ENCODE measurements around the gene ELMOD3.
"Not testable (repeated sequence)": the region's sequence is repeated elsewhere in the genome, so short reads cannot be mapped to it uniquely, and the experiment has no call there.

Gene ELMOD3

DNA sequence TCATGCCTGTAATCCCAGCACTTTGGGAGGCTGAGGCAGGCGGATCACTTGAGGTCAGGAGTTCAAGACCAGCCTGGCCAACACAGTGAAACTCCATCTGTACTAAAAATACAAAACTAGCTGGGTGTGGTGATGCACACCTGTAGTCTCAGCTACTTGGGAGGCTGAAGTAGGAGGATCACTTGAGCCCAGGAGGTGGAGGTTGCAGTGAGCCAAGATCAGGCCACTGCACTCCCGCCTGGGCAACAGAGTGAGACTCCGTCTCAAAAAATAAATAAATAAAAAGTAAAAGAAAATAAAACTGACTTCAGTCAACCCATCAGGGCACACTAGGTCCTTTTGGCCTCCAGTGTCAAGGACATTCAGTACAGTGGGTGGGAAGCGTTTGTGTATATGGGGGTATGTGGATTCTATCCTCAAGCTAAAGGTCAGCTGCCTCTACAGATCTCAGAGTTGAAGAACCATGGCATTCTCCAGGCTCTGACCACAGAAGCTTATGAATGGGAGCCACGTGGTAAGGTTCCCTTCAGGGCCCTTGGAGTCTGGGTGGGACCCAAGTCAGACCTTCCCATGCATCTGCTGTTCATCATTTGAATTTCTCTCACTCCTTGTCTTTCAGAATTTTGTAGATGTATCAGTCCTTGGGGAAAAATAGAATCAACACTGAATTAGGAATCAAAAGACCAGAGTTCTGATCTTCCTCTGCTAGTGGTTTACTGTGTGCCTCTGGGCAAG lies 8.3 kb downstream of the ELMOD3 start:
- not testable (repeated sequence) for H3K9ac ChIP-seq (ENCODE audit: low read length); H3K27me3 ChIP-seq (ENCODE audit: control insufficient read depth, insufficient read depth, low read length); H3K4me1 ChIP-seq (ENCODE audit: control insufficient read depth, insufficient read depth, low read length); H3K4me3 ChIP-seq (ENCODE audit: low read length); H3K36me3 ChIP-seq (ENCODE audit: control insufficient read depth, insufficient read depth, low read length); H3K27ac ChIP-seq (ENCODE audit: low read depth, low read length)

GRCh38 chr2:85367180-85367579 lies 12.6 kb downstream of the ELMOD3 start:
- H3K27ac ChIP-seq (ENCODE audit: low read depth, low read length), result no peak overlapping the region
- H3K4me3 ChIP-seq (ENCODE audit: low read length), result no peak overlapping the region
- H3K9ac ChIP-seq (ENCODE audit: low read length), result no peak overlapping the region
- no peaks in the 10 kb centered on the region for H3K4me1 ChIP-seq (ENCODE audit: control insufficient read depth, insufficient read depth, low read length)
- H3K27me3 ChIP-seq (ENCODE audit: control insufficient read depth, insufficient read depth, low read length), result no peaks in the 10 kb centered on the region
- peaks cover 2% of the 10 kb centered on the region for H3K36me3 ChIP-seq (ENCODE audit: control insufficient read depth, insufficient read depth, low read length)

DNA sequence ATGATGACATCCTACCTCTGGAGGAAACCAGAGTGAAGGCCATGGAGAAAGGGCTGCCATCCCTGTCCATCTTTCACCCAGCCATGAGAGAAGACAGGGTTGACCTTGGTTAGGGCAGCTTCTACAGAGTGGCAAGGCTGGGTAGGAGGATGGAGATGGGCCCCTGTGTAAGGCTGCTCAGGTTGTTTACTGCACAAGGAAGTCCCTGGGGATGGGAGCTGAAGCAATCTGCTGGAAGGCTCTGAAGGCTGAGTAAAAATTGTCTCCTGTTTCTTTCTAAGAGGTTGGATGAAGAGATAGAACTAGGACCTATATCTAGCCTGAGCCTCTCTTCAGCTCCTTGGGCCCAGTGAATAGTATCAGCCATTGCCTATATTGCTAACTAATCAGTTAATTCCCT lies 14.4 kb downstream of the ELMOD3 start:
- no peaks in the 10 kb centered on the region for H3K36me3 ChIP-seq (ENCODE audit: control insufficient read depth, insufficient read depth, low read length)

DNA sequence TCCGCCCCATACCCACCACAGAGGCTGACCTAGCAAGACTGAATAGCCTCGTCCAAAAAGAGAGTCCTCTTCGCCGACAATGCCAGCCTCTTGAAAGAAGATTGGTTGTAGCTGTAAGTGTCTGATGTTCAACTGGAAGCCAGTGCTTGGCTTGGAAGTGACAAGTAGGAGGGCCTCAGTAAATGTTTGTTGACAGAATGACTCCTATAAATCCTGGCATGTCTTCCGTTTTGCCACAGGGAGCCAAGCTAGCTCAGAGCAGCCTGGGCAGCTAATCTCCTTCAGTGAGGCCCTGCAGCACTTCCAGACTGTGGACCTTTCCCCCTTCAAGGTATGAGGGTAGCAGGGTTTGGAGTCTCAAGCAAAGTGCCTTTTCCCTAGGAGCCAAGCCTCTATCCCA lies 14.9 kb downstream of the ELMOD3 start:
- no peak overlapping the region for H3K9ac ChIP-seq (ENCODE audit: low read length)
- no peak overlapping the region for H3K4me3 ChIP-seq (ENCODE audit: low read length)
- no peaks in the 10 kb centered on the region for H3K27me3 ChIP-seq (ENCODE audit: control insufficient read depth, insufficient read depth, low read length)
- no peaks in the 10 kb centered on the region for H3K4me1 ChIP-seq (ENCODE audit: control insufficient read depth, insufficient read depth, low read length)
- no peaks in the 10 kb centered on the region for H3K36me3 ChIP-seq (ENCODE audit: control insufficient read depth, insufficient read depth, low read length)
- no peak overlapping the region for H3K27ac ChIP-seq (ENCODE audit: low read depth, low read length)

More for the DNA sequence above, 14.4 kb downstream of the ELMOD3 start:
- Histone ChIP-seq H3K4me1 (ENCODE audit: control insufficient read depth, insufficient read depth, low read length) (no peaks in the 10 kb centered on the region), H3K27me3 (ENCODE audit: control insufficient read depth, insufficient read depth, low read length) (no peaks in the 10 kb centered on the region), H3K4me3 (ENCODE audit: low read length) (no peak overlapping the region), H3K9ac (ENCODE audit: low read length) (no peak overlapping the region), H3K27ac (ENCODE audit: low read depth, low read length) (no peak overlapping the region)

DNA sequence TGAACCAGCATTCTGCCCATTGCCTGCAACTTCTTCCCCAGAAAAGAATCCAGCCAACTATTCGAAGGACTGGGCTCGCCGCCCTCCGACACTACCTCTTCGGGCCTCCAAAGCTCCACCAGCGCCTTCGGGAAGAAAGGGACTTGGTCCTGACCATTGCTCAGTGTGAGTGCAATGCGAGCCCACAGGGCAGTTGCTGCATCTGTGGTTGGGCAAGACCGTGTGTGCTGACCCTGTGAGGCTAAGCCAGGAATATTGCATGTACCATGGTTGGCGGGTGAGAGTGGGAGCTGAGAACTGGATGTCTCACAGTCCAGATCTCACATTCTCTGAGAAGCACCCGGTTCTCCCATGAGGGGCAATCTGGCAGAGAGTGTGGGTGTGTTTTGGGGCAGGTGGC lies 16.5 kb downstream of the ELMOD3 start:
- Histone ChIP-seq H3K4me3 (ENCODE audit: low read length) (no peak overlapping the region), H3K27ac (ENCODE audit: low read depth, low read length) (no peak overlapping the region), H3K36me3 (ENCODE audit: control insufficient read depth, insufficient read depth, low read length) (no peaks in the 10 kb centered on the region), H3K27me3 (ENCODE audit: control insufficient read depth, insufficient read depth, low read length) (no peaks in the 10 kb centered on the region), H3K4me1 (ENCODE audit: control insufficient read depth, insufficient read depth, low read length) (no peaks in the 10 kb centered on the region), H3K9ac (ENCODE audit: low read length) (no peak overlapping the region)

DNA sequence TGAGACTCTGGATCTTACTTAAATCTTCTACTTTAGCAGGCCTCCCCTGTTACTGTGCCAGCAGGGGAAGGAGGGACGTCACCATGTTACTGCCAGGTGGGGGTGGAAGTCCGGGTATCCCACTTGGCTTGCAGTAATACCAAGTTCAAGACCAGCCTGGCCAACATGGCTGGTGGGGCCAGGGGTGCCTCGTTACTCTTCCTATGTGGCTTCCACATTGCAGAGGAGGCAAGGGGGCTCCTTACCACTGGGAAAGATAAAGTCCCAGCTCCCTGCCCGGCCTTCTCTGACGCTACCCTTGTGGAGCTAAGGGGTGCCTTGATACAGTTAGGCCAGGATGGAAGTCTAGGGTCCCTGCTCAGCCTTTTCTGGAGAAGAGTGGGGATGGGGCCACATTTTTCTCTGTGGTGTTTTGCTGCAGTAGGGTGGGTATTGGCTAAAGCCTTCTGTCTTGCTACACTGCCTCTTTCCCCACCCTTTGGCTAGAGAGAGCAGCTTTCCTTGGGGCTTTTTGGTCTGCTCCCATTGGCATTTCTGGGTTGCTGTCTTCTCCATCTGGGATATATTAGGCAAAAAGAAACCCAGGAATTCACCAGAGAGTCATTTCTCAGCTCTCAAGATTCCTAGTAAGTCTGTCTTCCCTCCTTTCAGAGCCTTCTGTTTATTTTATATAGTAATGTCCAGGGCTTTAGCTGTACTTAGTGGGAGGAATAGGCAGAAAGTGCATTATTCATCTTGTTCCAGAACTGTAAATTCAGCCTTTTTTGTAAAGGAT lies 21.9 kb downstream of the ELMOD3 start:
- H3K4me1 ChIP-seq (ENCODE audit: control insufficient read depth, insufficient read depth, low read length), result no peaks in the 10 kb centered on the region
- no peak overlapping the region for H3K9ac ChIP-seq (ENCODE audit: low read length)
- no peak overlapping the region for H3K4me3 ChIP-seq (ENCODE audit: low read length)
- H3K27me3 ChIP-seq (ENCODE audit: control insufficient read depth, insufficient read depth, low read length), result no peaks in the 10 kb centered on the region
- no peak overlapping the region for H3K27ac ChIP-seq (ENCODE audit: low read depth, low read length)
- H3K36me3 ChIP-seq (ENCODE audit: control insufficient read depth, insufficient read depth, low read length), result peaks cover 2% of the 10 kb centered on the region

DNA sequence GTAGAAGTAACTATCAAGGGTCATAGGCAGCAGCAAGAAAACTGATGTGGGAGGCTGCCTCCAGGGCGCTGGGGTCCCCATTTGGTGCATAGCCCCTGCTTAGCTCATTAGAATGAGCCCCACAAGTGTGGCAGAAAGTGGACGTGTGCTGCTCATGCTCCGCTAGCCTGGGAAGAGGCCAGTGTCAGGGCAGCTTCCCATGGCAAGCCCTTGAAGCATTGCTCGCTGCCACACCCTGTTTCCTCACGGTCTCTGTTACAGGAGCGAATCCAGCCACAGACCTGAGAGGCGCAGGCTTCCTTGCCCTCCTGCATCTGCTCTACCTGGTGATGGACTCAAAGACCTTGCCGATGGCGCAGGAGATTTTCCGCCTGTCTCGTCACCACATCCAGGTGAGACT lies 22.5 kb downstream of the ELMOD3 start:
- Histone ChIP-seq H3K27me3 (ENCODE audit: control insufficient read depth, insufficient read depth, low read length) (no peaks in the 10 kb centered on the region), H3K9ac (ENCODE audit: low read length) (no peak overlapping the region), H3K4me3 (ENCODE audit: low read length) (no peak overlapping the region), H3K27ac (ENCODE audit: low read depth, low read length) (no peak overlapping the region), H3K36me3 (ENCODE audit: control insufficient read depth, insufficient read depth, low read length) (peaks cover 2% of the 10 kb centered on the region), H3K4me1 (ENCODE audit: control insufficient read depth, insufficient read depth, low read length) (no peaks in the 10 kb centered on the region)

DNA sequence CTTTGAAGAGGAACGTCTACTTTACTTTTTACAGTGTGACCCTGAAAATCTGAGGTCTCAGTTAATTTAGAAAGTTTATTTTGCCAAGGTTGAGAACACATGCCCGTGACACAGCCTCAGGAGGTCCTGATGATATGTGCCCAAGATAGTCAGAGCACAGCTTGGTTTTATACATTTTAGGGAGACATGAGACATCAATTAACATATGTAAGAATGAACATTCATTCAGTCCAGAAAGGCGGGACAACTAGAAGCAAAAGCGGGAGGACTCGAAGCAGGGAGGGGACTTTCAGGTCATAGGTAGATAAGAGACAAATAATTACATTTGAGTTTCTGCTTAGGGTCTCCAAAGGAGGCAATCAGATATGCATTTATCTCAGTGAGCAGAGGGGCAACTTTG lies 23.7 kb downstream of the ELMOD3 start:
- H3K36me3 ChIP-seq (ENCODE audit: control insufficient read depth, insufficient read depth, low read length), result peaks cover 2% of the 10 kb centered on the region
- no peak overlapping the region for H3K27ac ChIP-seq (ENCODE audit: low read depth, low read length)
- no peaks in the 10 kb centered on the region for H3K27me3 ChIP-seq (ENCODE audit: control insufficient read depth, insufficient read depth, low read length)
- no peak overlapping the region for H3K4me3 ChIP-seq (ENCODE audit: low read length)
- no peak overlapping the region for H3K9ac ChIP-seq (ENCODE audit: low read length)
- H3K4me1 ChIP-seq (ENCODE audit: control insufficient read depth, insufficient read depth, low read length), result no peaks in the 10 kb centered on the region

DNA sequence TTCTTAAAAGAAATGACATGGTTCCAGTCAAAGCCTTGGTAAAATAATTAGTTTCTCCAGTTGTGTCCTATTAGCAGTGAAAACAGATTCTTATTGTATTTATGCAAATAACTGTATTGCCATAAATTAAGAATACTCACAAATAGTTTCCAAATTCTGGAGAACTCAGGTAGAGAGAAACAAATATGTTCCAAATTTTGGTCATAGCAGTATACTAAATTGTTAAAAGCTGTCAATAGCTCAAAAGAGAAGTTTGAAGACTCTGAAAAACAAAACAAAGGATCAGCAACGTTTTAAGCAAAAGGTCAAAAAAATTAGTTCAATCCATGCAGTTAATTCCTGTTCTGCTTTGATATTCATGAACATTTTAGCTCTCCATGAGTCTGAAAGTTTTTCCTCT lies 25.5 kb downstream of the ELMOD3 start:
- no peaks in the 10 kb centered on the region for H3K4me1 ChIP-seq (ENCODE audit: control insufficient read depth, insufficient read depth, low read length)
- H3K4me3 ChIP-seq (ENCODE audit: low read length), result no peak overlapping the region
- no peaks in the 10 kb centered on the region for H3K27me3 ChIP-seq (ENCODE audit: control insufficient read depth, insufficient read depth, low read length)
- peaks cover 2% of the 10 kb centered on the region for H3K36me3 ChIP-seq (ENCODE audit: control insufficient read depth, insufficient read depth, low read length)
- H3K9ac ChIP-seq (ENCODE audit: low read length), result no peak overlapping the region
- H3K27ac ChIP-seq (ENCODE audit: low read depth, low read length), result no peak overlapping the region

GRCh38 chr2:85383151-85383550 lies 28.6 kb downstream of the ELMOD3 start:
- not testable (repeated sequence) for H3K4me1 ChIP-seq (ENCODE audit: control insufficient read depth, insufficient read depth, low read length); H3K4me3 ChIP-seq (ENCODE audit: low read length); H3K9ac ChIP-seq (ENCODE audit: low read length); H3K27ac ChIP-seq (ENCODE audit: low read depth, low read length); H3K36me3 ChIP-seq (ENCODE audit: control insufficient read depth, insufficient read depth, low read length); H3K27me3 ChIP-seq (ENCODE audit: control insufficient read depth, insufficient read depth, low read length)

- Histone ChIP-seq H3K27ac (ENCODE audit: low read depth, low read length) (no peak overlapping the region), H3K4me3 (ENCODE audit: low read length) (no peak overlapping the region), H3K4me1 (ENCODE audit: control insufficient read depth, insufficient read depth, low read length) (no peaks in the 10 kb centered on the region), H3K27me3 (ENCODE audit: control insufficient read depth, insufficient read depth, low read length) (no peaks in the 10 kb centered on the region), H3K9ac (ENCODE audit: low read length) (no peak overlapping the region), H3K36me3 (ENCODE audit: control insufficient read depth, insufficient read depth, low read length) (peaks cover 2% of the 10 kb centered on the region)
Measured at GRCh38 chr2:85383850-85384249, 29.3 kb downstream of the ELMOD3 start.

- H3K27me3 ChIP-seq (ENCODE audit: control insufficient read depth, insufficient read depth, low read length), result no peaks in the 10 kb centered on the region
- no peak overlapping the region for H3K9ac ChIP-seq (ENCODE audit: low read length)
- H3K4me3 ChIP-seq (ENCODE audit: low read length), result no peak overlapping the region
- H3K4me1 ChIP-seq (ENCODE audit: control insufficient read depth, insufficient read depth, low read length), result no peaks in the 10 kb centered on the region
- no peak overlapping the region for H3K27ac ChIP-seq (ENCODE audit: low read depth, low read length)
- H3K36me3 ChIP-seq (ENCODE audit: control insufficient read depth, insufficient read depth, low read length), result peaks cover 4% of the 10 kb centered on the region
Measured at GRCh38 chr2:85385746-85386145, 31.2 kb downstream of the ELMOD3 start.

DNA sequence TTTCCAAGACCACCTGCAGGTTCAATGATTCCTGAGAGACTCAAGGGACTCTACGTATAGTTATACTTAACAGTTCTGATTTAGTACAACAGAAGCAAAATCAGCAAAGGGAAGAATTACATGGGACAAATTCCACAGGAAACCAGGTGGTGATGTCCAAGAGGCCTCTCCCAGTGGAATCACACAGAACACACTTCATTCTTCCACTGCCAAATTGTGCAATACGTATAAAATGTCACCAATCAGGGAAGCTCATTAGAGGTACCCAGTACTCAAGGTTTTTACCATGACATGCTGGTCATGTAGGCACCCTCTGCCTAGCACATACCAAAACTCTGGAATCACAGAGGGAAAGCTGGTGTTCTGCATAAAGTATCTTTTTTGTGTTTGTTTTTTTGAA lies 33.2 kb downstream of the ELMOD3 start:
- Histone ChIP-seq H3K4me1 (ENCODE audit: control insufficient read depth, insufficient read depth, low read length) (no peaks in the 10 kb centered on the region), H3K4me3 (ENCODE audit: low read length) (no peak overlapping the region), H3K9ac (ENCODE audit: low read length) (no peak overlapping the region), H3K36me3 (ENCODE audit: control insufficient read depth, insufficient read depth, low read length) (peaks cover 8% of the 10 kb centered on the region), H3K27me3 (ENCODE audit: control insufficient read depth, insufficient read depth, low read length) (no peaks in the 10 kb centered on the region), H3K27ac (ENCODE audit: low read depth, low read length) (no peak overlapping the region)
